Right lobe of liver (tissue), 6 donors: Measurements from ENCODE around the gene ATP6V1C2. TPM values are rescaled to one million over a fixed set of nuclear protein-coding genes. Genes with fewer than 3 reads are reported as not detected.

Source experiments
- ATAC-seq, 4 donors: fragments of 200-7000 bp; cut with Tn5 transposase; one replicate each; pipeline ENCODE4 v1.9.1; 2020; ENCODE audit warnings: mild to moderate bottlenecking in 4 of 4, moderate library complexity in 4 of 4
- DNase-seq, 3 donors: peaks; one replicate each; pipeline ENCODE4 v3.0.0-alpha.2; 2020
- H3K27ac ChIP-seq, 3 donors: fragments of 200-600 bp; one replicate each; pipeline ENCODE4 v1.8.0; 2022
- H3K27me3 ChIP-seq, 2 donors: fragments of 200-600 bp; one replicate each; pipeline ENCODE4 v1.8.0; 2022
- H3K36me3 ChIP-seq, 4 donors: fragments of 200-600 bp; sonication (generic) in 1 of 4; one replicate each; pipeline versions ENCODE4 v1.5.1 to v1.8.0; 2017 to 2022; ENCODE audit warnings: control low read depth in 1 of 4
- H3K4me1 ChIP-seq, 4 donors: fragments of 200-600 bp; sonication (generic) in 1 of 4; one replicate each; pipeline versions ENCODE4 v1.5.1 to v1.8.0; 2017 to 2022; ENCODE audit warnings: control low read depth in 1 of 4
- H3K4me3 ChIP-seq, 3 donors: fragments of 200-600 bp; one replicate each; pipeline ENCODE4 v1.8.0; 2022
- H3K9me3 ChIP-seq, 4 donors: fragments of 200-600 bp; sonication (generic) in 1 of 4; one replicate each; pipeline versions ENCODE4 v1.5.1 to v1.8.0; 2017 to 2022; ENCODE audit warnings: control low read depth in 1 of 4
- CTCF ChIP-seq, 4 donors: fragments of 200-600 bp in 3 of 4; fragments of 450-650 bp in 1 of 4; IDR thresholded peaks; one replicate each; pipeline versions ENCODE4 v1.5.1 to v1.8.0; 2016 to 2022; ENCODE audit warnings: antibody characterized with exemption in 4 of 4, mild to moderate bottlenecking in 2 of 4
- POLR2A ChIP-seq: fragments of 450-650 bp; IDR thresholded peaks from one replicate; pipeline ENCODE4 v1.6.1; 2017; ENCODE audit warnings: antibody characterized with exemption, mild to moderate bottlenecking
- WGBS: methylation state at CpG from one replicate; pipeline ENCODE4 v1.1.6; 2018; ENCODE audit warnings: low coverage, low lambda C conversion rate; ENCODE audit not compliant: insufficient coverage; ENCODE audit errors: missing lambda C conversion rate; 5-methylcytosine and 5-hydroxymethylcytosine counted together
- intact Hi-C, 2 donors: fragments of 100-400 bp; cut with DNase I; formaldehyde crosslinking; loops; one replicate each; pipeline versions ENCODE4 v1.11.2 to v1.14.1; 2022
- total RNA-seq, 6 experiments: library from RNA; depleted of rRNA in 2 of 6; stranded (reverse); fragments of >200 nt in 2 of 6; fragmentation: NEBNext Ultra II Directional in 3 of 6; extraction: Animal tissue kit (Norgen Biotek cat#: 25700) in 3 of 6; gene quantifications; one replicate each; pipeline versions ENCODE4 v1.1.0 to v1.2.4, GENCODE V29; 2016 to 2023
- donor health status: DM: no; HTN: yes; CAD: no.
- donor health status: DM: no; HTN: no; CAD: no.
- donor health status: DM: no; HTN: no; CAD: no.
- donor health status: DM: no; HTN: yes; CAD: no.
- donor health status: DM: no; HTN: yes; CAD: no.

ATP6V1C2 gene
- total RNA-seq, 6 experiments from 2014 or later: 0.12 to 0.22 TPM; not detected in 4

GRCh38 chr2:10680957-10681356 is 40.5 kb upstream of the ATP6V1C2 start:
- no peaks in the 10 kb centered on the region for H3K9me3 ChIP-seq
- no peak overlapping the region for H3K4me3 ChIP-seq
- ATAC-seq (no peak), DNase-seq (no peak)
- no peaks in the 10 kb centered on the region for H3K27me3 ChIP-seq
- TF ChIP-seq POLR2A: no peak
- no peak for TF ChIP-seq CTCF (IDR thresholded peaks at IDR 0.05)
- no peaks in the 10 kb centered on the region for H3K4me1 ChIP-seq
- no peak overlapping the region for H3K27ac ChIP-seq
- peaks cover 0 to 21% (median 0%) of the 10 kb centered on the region in 4 donors for H3K36me3 ChIP-seq
- intact Hi-C loops: no loop called here
- 88% methylated on average over 2 of the region's 2 CpGs for WGBS

GRCh38 chr2:10686176-10686730 is 35.2 kb upstream of the ATP6V1C2 start:
- TF ChIP-seq POLR2A: no peak
- TF ChIP-seq CTCF (IDR thresholded peaks at IDR 0.05): no peak
- H3K4me1 ChIP-seq: peaks cover 0 to 18% (median 4%) of the 10 kb centered on the region in 4 donors
- ATAC-seq (no peak), DNase-seq (no peak)
- H3K27me3 ChIP-seq: no peaks in the 10 kb centered on the region
- WGBS: 41% methylated on average over 5 of the region's 5 CpGs
- peaks cover 0 to 18% (median 0%) of the 10 kb centered on the region in 4 donors for H3K36me3 ChIP-seq
- H3K9me3 ChIP-seq: no peaks in the 10 kb centered on the region
- H3K4me3 ChIP-seq: no peak overlapping the region
- no peak overlapping the region for H3K27ac ChIP-seq
- intact Hi-C loops: no loop called here

- DNase-seq: peak in 1 of 3 donors; percentile 58
- 6% methylated on average over 9 of the region's 27 CpGs for WGBS
- H3K27me3 ChIP-seq: no peaks in the 10 kb centered on the region
- peak overlapping the region; percentile 93 to 99 (median 94) for H3K4me3 ChIP-seq
- intact Hi-C loops: no loop called here
- H3K4me1 ChIP-seq: peaks cover 0 to 18% (median 4%) of the 10 kb centered on the region in 4 donors
- peaks cover 0 to 3% (median 0%) of the 10 kb centered on the region in 4 donors for H3K36me3 ChIP-seq
- TF ChIP-seq POLR2A (no peak), CTCF (IDR thresholded peaks at IDR 0.05) (no peak)
- peak overlapping the region; percentile 70 to 86 (median 75) for H3K27ac ChIP-seq
- ATAC-seq: peak; percentile 58 to 64 (median 61)
- H3K9me3 ChIP-seq: no peaks in the 10 kb centered on the region
These were observed 32.3 kb upstream of the ATP6V1C2 start for GRCh38 chr2:10688921-10689807.

GRCh38 chr2:10691521-10691920 is 29.9 kb upstream of the ATP6V1C2 start:
- intact Hi-C loops: no loop called here
- Histone ChIP-seq H3K27me3 (no peaks in the 10 kb centered on the region), H3K4me1 (peaks cover 0 to 18% (median 4%) of the 10 kb centered on the region in 4 donors), H3K4me3 (no peak overlapping the region), H3K9me3 (no peaks in the 10 kb centered on the region), H3K27ac (no peak overlapping the region), H3K36me3 (no peaks in the 10 kb centered on the region)
- DNase-seq (no peak), ATAC-seq (no peak)
- WGBS: 33% methylated on average over 1 of the region's 6 CpGs
- TF ChIP-seq POLR2A (no peak), CTCF (IDR thresholded peaks at IDR 0.05) (no peak)
